A549 (cell line): ENCODE results near the gene DISC1.

Source experiments
- CTCF ChIP-seq: fragments of >200 bp; sonication (Bioruptor Twin); formaldehyde crosslinking; IDR thresholded peaks from 3 replicates; pipeline ENCODE4 v1.5.1; 2016
- HOXA7 ChIP-seq: fragments of 250-450 bp; sonication (Bioruptor Pico); IDR thresholded peaks from 2 replicates; pipeline ENCODE4 v1.5.0; 2020; ENCODE audit warnings: mild to moderate bottlenecking, moderate library complexity

- TF ChIP-seq CTCF (no peak), HOXA7 (CRISPR knock-in tag) (no peak)
These were observed 126.7 kb downstream of the DISC1 start for GRCh38 chr1:231753313-231753712.
